Tongue (tissue), 2 donors: ENCODE results near the gene POGK. TPM values are rescaled to one million over a fixed set of nuclear protein-coding genes. Genes with fewer than 3 reads are reported as not detected.

Source experiments
- DNase-seq: peaks from one replicate; pipeline ENCODE4 v3.0.0-alpha.2; 2015
- total RNA-seq: library from RNA; depleted of rRNA; stranded (reverse); fragments of >200 nt; gene quantifications from one replicate; pipeline ENCODE4 v1.2.3, GENCODE V29; 2014

Gene POGK
- total RNA-seq, 1 donor from 2014 or later: 15.5 TPM

- DNase-seq: no peak
These were observed 64.0 kb downstream of the POGK start for GRCh38 chr1:166903232-166903631.

DNA sequence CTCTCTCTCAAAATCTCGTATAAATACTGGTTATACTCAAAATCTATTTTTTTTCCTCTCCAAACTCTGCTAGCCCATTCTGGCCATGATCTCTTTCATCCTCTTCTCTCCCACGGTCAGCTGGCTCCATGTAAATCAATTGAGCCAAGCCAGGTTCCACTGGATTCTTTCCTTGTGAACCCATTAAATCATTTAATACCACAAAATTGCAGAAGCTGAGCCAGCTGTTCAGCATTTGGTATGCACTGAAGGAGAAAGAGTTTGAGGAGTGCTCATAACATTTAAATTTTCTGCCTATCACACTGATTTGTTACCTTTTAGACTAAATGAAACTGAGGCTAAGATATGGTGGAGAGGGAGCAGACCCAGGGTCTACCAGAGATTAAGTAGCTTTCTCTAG lies 65.9 kb downstream of the POGK start:
- DNase-seq: peak; percentile 92

DNA sequence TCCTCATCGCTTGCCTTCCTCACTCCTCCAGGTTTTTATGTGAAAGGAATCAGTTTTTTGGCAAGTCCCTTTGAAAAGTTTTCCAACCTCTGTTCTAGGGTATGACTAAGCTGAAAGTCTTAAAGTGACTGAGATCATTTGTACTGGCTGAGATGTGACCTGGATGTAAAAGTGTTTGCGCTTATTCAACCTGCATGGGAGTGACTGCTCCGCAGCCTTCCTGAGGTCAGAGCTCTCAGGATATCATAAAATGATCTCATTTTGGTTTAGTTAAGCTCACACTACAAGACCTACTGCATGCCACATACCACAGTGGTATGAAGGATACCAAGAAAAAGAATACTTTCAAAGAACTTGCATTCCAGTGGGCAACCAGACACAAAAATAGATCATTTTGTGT lies 66.6 kb downstream of the POGK start:
- DNase-seq: peak; percentile 47

Other genes starting within 250 kb of the POGK start
- 19.4 TPM for gene TADA1, start 36.8 kb downstream of the POGK start, total RNA-seq
- 6.7 TPM for gene ILDR2, start 136.1 kb downstream of the POGK start, total RNA-seq
- not detected for gene MAEL, start 149.8 kb downstream of the POGK start, total RNA-seq